Measurements from ENCODE around the gene FOS. TPM values are rescaled to one million over a fixed set of nuclear protein-coding genes. Genes with fewer than 3 reads are reported as not detected.
A peak's percentile ranks its signal among the peaks of the same experiment; 100 is the strongest.

FOS gene
- total and polyA plus RNA-seq, 2 experiments from 2014 or later: 47.3 to 54.8 TPM

DNA sequence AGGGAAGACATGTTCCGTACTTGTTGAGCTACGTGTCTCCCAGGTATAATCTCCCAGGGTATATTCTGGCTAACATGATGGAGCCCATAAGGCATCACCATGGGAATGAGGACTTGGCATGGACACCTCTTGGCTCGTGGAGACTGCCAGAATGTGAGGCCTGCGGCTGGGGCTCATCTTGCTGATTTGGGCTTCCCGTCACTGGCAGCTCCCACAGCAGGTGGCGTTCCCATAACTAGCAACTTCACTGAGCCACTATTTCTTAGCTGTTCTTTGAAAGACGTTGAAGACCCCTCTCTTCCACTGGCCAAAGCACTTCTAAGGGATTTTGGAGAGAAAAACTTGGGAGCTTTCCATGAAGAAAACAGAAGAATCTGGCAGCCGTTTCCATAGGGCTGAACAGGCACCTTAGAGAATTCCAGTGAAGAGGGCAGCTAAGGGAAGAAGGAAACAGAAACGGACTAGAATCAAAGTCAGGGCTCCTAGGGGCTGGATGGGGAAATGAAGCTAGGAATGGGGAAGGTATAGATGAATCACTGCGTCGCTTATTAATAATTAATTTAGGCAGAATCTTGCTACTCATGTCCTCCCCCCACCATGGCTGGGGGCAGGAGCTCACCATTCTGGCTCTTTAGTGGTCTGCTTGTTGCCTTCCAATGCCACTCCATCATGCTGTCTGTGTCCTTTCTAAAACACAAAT is 39.7 kb upstream of the FOS start:
- no peaks in the 10 kb centered on the region for H3K27me3 ChIP-seq (ENCODE audit: insufficient read depth)
- no peaks in the 10 kb centered on the region for H3K36me3 ChIP-seq (ENCODE audit: insufficient read depth)
- H3K4me3 ChIP-seq: no peak overlapping the region
- peaks cover 7% of the 10 kb centered on the region for H3K27me3 Mint-ChIP-seq (ENCODE audit: insufficient read depth, low read depth, poor library complexity)
- no peaks in the 10 kb centered on the region for H4K20me1 ChIP-seq (replicated peaks; ENCODE audit: insufficient read depth)
- no peak overlapping the region for H3K4me2 ChIP-seq
- H2AFZ ChIP-seq: peak overlapping the region; percentile 87; the same call in 1 of the 2 replicates
- H3K9me2 ChIP-seq (ENCODE audit: insufficient read depth): no peaks in the 10 kb centered on the region
- H3K9me3 Mint-ChIP-seq: no peaks in the 10 kb centered on the region; the same call in 2 of the 3 replicates
- peaks cover 6% of the 10 kb centered on the region for H3K4me1 ChIP-seq (ENCODE audit: insufficient read depth)
- TF ChIP-seq POLR2AphosphoS5 (IDR thresholded peaks at IDR 0.05; ENCODE audit: low read depth) (no peak), ZNF331 (CRISPR knock-in tag; IDR thresholded peaks at IDR 0.05; ENCODE audit: low read depth) (no peak), EZH2 (IDR thresholded peaks at IDR 0.05; ENCODE audit: low read depth, unreplicated experiment) (no peak), ETS1 (IDR thresholded peaks at IDR 0.05) (no peak), NANOG (IDR thresholded peaks at IDR 0.05; ENCODE audit: borderline replicate concordance) (no peak), EZH2phosphoT487 (IDR thresholded peaks at IDR 0.05; ENCODE audit: unreplicated experiment) (no peak)
- TF ChIP-seq, protein P1, sequence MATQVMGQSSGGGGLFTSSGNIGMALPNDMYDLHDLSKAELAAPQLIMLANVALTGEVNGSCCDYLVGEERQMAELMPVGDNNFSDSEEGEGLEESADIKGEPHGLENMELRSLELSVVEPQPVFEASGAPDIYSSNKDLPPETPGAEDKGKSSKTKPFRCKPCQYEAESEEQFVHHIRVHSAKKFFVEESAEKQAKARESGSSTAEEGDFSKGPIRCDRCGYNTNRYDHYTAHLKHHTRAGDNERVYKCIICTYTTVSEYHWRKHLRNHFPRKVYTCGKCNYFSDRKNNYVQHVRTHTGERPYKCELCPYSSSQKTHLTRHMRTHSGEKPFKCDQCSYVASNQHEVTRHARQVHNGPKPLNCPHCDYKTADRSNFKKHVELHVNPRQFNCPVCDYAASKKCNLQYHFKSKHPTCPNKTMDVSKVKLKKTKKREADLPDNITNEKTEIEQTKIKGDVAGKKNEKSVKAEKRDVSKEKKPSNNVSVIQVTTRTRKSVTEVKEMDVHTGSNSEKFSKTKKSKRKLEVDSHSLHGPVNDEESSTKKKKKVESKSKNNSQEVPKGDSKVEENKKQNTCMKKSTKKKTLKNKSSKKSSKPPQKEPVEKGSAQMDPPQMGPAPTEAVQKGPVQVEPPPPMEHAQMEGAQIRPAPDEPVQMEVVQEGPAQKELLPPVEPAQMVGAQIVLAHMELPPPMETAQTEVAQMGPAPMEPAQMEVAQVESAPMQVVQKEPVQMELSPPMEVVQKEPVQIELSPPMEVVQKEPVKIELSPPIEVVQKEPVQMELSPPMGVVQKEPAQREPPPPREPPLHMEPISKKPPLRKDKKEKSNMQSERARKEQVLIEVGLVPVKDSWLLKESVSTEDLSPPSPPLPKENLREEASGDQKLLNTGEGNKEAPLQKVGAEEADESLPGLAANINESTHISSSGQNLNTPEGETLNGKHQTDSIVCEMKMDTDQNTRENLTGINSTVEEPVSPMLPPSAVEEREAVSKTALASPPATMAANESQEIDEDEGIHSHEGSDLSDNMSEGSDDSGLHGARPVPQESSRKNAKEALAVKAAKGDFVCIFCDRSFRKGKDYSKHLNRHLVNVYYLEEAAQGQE (IDR thresholded peaks at IDR 0.05; ENCODE audit: unreplicated experiment): no peak
- H3K27ac Mint-ChIP-seq: no peak overlapping the region; the same call in 1 of the 2 replicates
- peak; percentile 47 for ATAC-seq
- peaks cover 32% of the 10 kb centered on the region for H3K4me1 Mint-ChIP-seq
- H3K36me3 Mint-ChIP-seq (ENCODE audit: low read depth): no peaks in the 10 kb centered on the region
- DNase-seq (ENCODE audit: low spot score): no peak
- H3F3A ChIP-seq (replicated peaks; ENCODE audit: low read depth): no peaks in the 10 kb centered on the region
- no peaks in the 10 kb centered on the region for H3K79me2 ChIP-seq (replicated peaks; ENCODE audit: insufficient read depth)
- no peak overlapping the region for H3K4me3 Mint-ChIP-seq
- no peak overlapping the region for H3K27ac ChIP-seq (ENCODE audit: low read depth)

GRCh38 chr14:75240781-75241180 is 37.8 kb upstream of the FOS start:
- H2AFZ ChIP-seq: no peak overlapping the region
- H3K4me1 Mint-ChIP-seq: peaks cover 32% of the 10 kb centered on the region
- H3K27me3 Mint-ChIP-seq (ENCODE audit: insufficient read depth, low read depth, poor library complexity): peaks cover 7% of the 10 kb centered on the region
- ATAC-seq (no peak), DNase-seq (ENCODE audit: low spot score) (no peak)
- no peaks in the 10 kb centered on the region for H4K20me1 ChIP-seq (replicated peaks; ENCODE audit: insufficient read depth)
- H3K9me3 Mint-ChIP-seq: no peaks in the 10 kb centered on the region; the same call in 2 of the 3 replicates
- no peak overlapping the region for H3K4me2 ChIP-seq
- no peaks in the 10 kb centered on the region for H3K27me3 ChIP-seq (ENCODE audit: insufficient read depth)
- H3K36me3 ChIP-seq (ENCODE audit: insufficient read depth): no peaks in the 10 kb centered on the region
- no peak overlapping the region for H3K4me3 ChIP-seq
- no peaks in the 10 kb centered on the region for H3K79me2 ChIP-seq (replicated peaks; ENCODE audit: insufficient read depth)
- no peak overlapping the region for H3K27ac ChIP-seq (ENCODE audit: low read depth)
- H3K4me1 ChIP-seq (ENCODE audit: insufficient read depth): peaks cover 6% of the 10 kb centered on the region
- no peak overlapping the region for H3K27ac Mint-ChIP-seq
- H3K4me3 Mint-ChIP-seq: no peak overlapping the region
- H3K36me3 Mint-ChIP-seq (ENCODE audit: low read depth): no peaks in the 10 kb centered on the region
- no peaks in the 10 kb centered on the region for H3K9me2 ChIP-seq (ENCODE audit: insufficient read depth)
- no peaks in the 10 kb centered on the region for H3F3A ChIP-seq (replicated peaks; ENCODE audit: low read depth)
- TF ChIP-seq EZH2phosphoT487 (IDR thresholded peaks at IDR 0.05; ENCODE audit: unreplicated experiment) (no peak), ZNF114 (CRISPR knock-in tag; IDR thresholded peaks at IDR 0.05) (no peak), ETS1 (IDR thresholded peaks at IDR 0.05) (no peak), POLR2AphosphoS5 (IDR thresholded peaks at IDR 0.05; ENCODE audit: low read depth) (no peak), STAT1 (IDR thresholded peaks at IDR 0.05; ENCODE audit: unreplicated experiment) (no peak), EZH2 (IDR thresholded peaks at IDR 0.05; ENCODE audit: low read depth, unreplicated experiment) (no peak), CREB1 (CRISPR knock-in tag; IDR thresholded peaks at IDR 0.05; ENCODE audit: low read depth) (no peak)

Data from GM23338 (cell line).